OCI-LY3 (cell line): Measurements from ENCODE around the gene AP3M1.

ENCODE experiments used
- H2AFZ ChIP-seq: fragments of 200-600, 300-600 bp; shearing (Covaris generic); 2 replicates; pipeline ENCODE4 v1.6.0; 2014; ENCODE audit warnings: antibody characterized with exemption, low read depth, low read length
- H3K27ac ChIP-seq: fragments of 200-600, 300-600 bp; sonication (generic); 2 replicates; pipeline ENCODE4 v1.5.1; 2014; ENCODE audit warnings: mild to moderate bottlenecking, low read length, moderate library complexity, mixed read lengths
- H3K27me3 ChIP-seq: fragments of 200-600, 300-600 bp; sonication (generic); 2 replicates; pipeline ENCODE4 v1.6.1; 2014; ENCODE audit warnings: low read depth, low read length, mixed read lengths
- H3K36me3 ChIP-seq: fragments of 200-600, 300-600 bp; sonication (generic); replicated peaks from 2 replicates; pipeline ENCODE3; 2014; ENCODE audit warnings: low read depth, low read length, mixed read lengths
- H3K4me1 ChIP-seq: fragments of 300-600, 200-600 bp; sonication (generic); 2 replicates; pipeline ENCODE4 v1.6.1; 2014; ENCODE audit warnings: low read length, mixed read lengths
- H3K4me2 ChIP-seq: fragments of 200-600, 300-600 bp; sonication (generic); 2 replicates; pipeline ENCODE4 v1.6.1; 2014; ENCODE audit warnings: low read length, mixed read lengths
- H3K4me3 ChIP-seq: fragments of 300-600, 200-600 bp; sonication (generic); 2 replicates; pipeline ENCODE4 v1.5.1; 2014; ENCODE audit warnings: antibody characterized with exemption, mild to moderate bottlenecking, low read length, moderate library complexity
- H3K79me2 ChIP-seq: fragments of 300-600, 200-600 bp; shearing (Covaris generic); 2 replicates; pipeline ENCODE4 v1.6.1; 2014; ENCODE audit warnings: mild to moderate bottlenecking, low read length, mixed read lengths
- H3K9ac ChIP-seq: fragments of 300-600, 200-600 bp; shearing (Covaris generic); 2 replicates; pipeline ENCODE4 v1.6.0; 2014; ENCODE audit warnings: mild to moderate bottlenecking, low read length, moderate library complexity
- H3K9me3 ChIP-seq: fragments of 200-600, 300-600 bp; shearing (Covaris generic); 2 replicates; pipeline ENCODE4 v1.6.1; 2014; ENCODE audit warnings: low read length, mixed read lengths; ENCODE audit not compliant: insufficient read depth
- H4K20me1 ChIP-seq: fragments of 200-600, 300-600 bp; sonication (generic); 2 replicates; pipeline ENCODE4 v1.6.1; 2016; ENCODE audit warnings: low read length, mixed read lengths; ENCODE audit not compliant: insufficient read depth
- CTCF ChIP-seq: fragments of 200-600, 300-600 bp; sonication (generic); IDR thresholded peaks from 2 replicates; pipeline ENCODE4 v1.5.1; 2014; ENCODE audit warnings: antibody characterized with exemption, low read length, low read depth
- EZH2phosphoT487 ChIP-seq: fragments of 200-600 bp; shearing (Covaris generic); IDR thresholded peaks from 2 replicates; pipeline ENCODE4 v1.6.1; 2018; ENCODE audit warnings: antibody characterized with exemption, mixed run types, low read depth

Gene AP3M1

GRCh38 chr10:74081192-74081803, 69.3 kb downstream of the AP3M1 start:
- Histone ChIP-seq H3K36me3 (no peaks in the 10 kb centered on the region), H3K9ac (no peak overlapping the region), H3K27me3 (peaks cover 11% of the 10 kb centered on the region; the same call in 1 of the 2 replicates), H2AFZ (no peak overlapping the region), H3K27ac (no peak overlapping the region), H3K9me3 (no peaks in the 10 kb centered on the region), H4K20me1 (peaks cover 2% of the 10 kb centered on the region; the same call in 1 of the 2 replicates), H3K79me2 (no peaks in the 10 kb centered on the region), H3K4me1 (peaks cover 43% of the 10 kb centered on the region), H3K4me3 (no peak overlapping the region), H3K4me2 (no peak overlapping the region)
- TF ChIP-seq EZH2phosphoT487 = no peak
- TF ChIP-seq CTCF = peak; percentile 58

GRCh38 chr10:74079936-74080590, 70.6 kb downstream of the AP3M1 start:
- no peaks in the 10 kb centered on the region for H3K36me3 ChIP-seq
- H3K9me3 ChIP-seq = no peaks in the 10 kb centered on the region
- peaks cover 2% of the 10 kb centered on the region; the same call in 1 of the 2 replicates for H4K20me1 ChIP-seq
- no peak overlapping the region for H3K4me2 ChIP-seq
- peaks cover 38% of the 10 kb centered on the region for H3K4me1 ChIP-seq
- no peak overlapping the region for H2AFZ ChIP-seq
- no peaks in the 10 kb centered on the region for H3K79me2 ChIP-seq
- no peak overlapping the region for H3K27ac ChIP-seq
- 0 out of 2 replicates have a peak, but pooled peaks cover 8% of the 10 kb centered on the region for H3K27me3 ChIP-seq
- TF ChIP-seq EZH2phosphoT487 = no peak
- no peak for TF ChIP-seq CTCF
- no peak overlapping the region; the same call in 1 of the 2 replicates for H3K9ac ChIP-seq
- H3K4me3 ChIP-seq = no peak overlapping the region

DNA sequence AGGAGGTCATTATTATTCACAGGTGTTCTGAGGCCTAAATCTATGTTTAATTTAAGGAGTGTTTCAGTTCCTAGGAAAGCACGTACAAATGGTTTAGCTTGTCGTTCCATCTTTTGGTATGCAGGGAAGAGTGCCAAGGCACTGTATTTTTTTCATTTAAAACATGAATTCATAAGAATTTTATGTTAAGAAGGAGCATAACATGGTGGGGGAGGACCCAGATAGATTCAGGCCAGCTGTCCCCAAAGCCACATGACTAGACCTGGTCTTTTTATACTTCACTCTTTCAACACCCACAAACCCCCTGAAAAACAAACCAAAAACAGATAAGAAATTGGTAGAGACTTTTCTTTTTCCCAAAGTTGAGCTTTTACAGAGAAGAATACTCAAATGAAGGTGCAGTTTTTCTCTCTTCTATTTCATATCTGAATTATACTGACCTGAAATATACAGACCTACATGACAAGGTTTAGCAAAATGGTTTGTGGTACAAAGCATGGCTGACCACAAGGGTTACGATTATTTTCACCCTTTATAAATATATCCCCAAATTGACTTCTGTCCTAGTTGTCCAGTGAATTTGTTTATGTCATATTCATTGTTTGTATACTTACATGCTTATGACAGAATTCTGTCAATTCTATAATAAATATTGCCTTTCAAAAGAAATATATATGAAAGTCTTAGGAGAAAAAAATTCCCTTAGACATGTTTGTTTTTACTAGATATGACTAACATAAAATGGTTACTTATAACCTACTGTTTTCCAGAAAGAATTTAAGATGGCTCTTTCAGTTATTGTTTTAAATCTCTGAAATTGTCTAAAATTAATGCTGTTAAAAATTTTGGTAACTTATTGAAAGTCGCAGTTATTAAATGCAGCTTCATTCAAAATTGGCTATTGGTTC, 71.3 kb downstream of the AP3M1 start:
- H3K9ac ChIP-seq = no peak overlapping the region
- no peaks in the 10 kb centered on the region for H3K36me3 ChIP-seq
- H3K4me1 ChIP-seq = peaks cover 33% of the 10 kb centered on the region
- H3K4me2 ChIP-seq = 0 out of 2 replicates have a peak overlapping the region, but pooled peaks have one; percentile 48
- H4K20me1 ChIP-seq = peaks cover 2% of the 10 kb centered on the region; the same call in 1 of the 2 replicates
- no peaks in the 10 kb centered on the region for H3K79me2 ChIP-seq
- H3K4me3 ChIP-seq = no peak overlapping the region
- no peak overlapping the region for H3K27ac ChIP-seq
- 0 out of 2 replicates have a peak, but pooled peaks cover 8% of the 10 kb centered on the region for H3K27me3 ChIP-seq
- no peak overlapping the region for H2AFZ ChIP-seq
- H3K9me3 ChIP-seq = no peaks in the 10 kb centered on the region
- no peak for TF ChIP-seq CTCF
- no peak for TF ChIP-seq EZH2phosphoT487
